Inflammatory macrophage treated with lipopolysaccharide for 1 hour (primary cell): ENCODE data around the gene RHBG.

ENCODE experiments used
- DNase-seq, 2 donors: peaks; one replicate each; pipeline ENCODE4 v3.0.0-alpha.2; 2020 to 2022

RHBG gene

DNA sequence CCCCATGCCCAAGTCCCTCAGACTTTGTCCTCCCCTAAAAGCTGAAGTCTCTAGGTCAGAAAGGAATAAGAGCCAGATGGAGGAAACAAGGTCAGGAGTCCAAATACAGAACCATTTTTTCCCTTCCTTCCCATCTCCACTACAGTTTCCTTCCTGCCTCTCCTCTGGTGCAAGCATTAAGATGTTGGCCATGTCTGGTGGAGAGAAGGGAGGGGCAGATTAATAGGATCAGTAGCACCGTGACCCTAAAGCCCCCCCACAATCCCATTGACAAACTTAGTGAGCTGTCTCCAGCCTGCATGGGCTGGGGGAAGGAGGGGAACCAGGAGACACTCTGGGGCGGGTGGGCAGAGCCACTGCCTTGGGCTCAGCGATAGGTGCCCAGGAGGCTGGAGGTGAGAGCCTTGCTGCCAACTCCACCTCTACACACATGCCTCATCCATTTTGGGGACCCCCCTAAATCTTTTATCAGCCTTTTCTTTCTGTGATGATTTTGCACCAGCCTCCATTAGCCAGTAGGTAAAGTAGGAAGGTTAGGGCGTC lies 59.8 kb downstream of the RHBG start:
- DNase-seq = no peak

DNA sequence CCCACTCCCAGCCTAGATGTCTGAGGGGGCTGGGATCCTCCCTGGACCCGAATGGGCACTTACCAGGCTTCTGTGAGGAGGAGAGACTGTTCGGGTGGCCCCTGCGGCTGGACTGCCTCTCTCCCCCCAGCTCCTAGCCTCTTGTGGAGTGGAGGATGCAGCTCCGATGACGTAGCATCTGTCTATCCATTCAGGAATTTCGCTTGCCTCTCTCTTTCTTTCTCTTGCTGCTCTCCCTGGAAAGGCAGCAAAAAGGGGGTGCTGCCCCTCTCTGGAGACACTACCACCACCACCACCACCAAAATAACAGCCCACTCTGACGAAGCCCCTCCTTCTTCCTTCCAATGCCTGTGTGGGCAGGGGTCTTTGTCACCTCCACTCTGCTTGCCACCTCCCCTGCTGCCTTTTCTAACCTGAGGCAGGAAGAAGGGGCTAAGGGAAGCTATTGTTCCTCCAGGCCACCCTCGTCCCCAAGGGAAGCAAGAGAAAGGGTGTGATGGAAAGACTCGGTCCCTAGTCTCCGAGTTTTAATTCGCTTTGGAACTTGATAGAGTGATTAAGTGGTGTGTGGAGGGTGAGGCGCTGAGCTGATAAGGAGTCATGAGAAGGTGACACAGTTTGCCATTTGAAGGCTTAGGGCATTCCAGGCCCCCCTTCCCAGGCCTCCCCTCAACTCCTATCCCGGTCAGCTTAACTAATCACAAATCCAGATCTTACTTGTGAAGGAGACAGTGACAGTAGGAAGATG lies 60.5 kb downstream of the RHBG start:
- DNase-seq = no peak

DNA sequence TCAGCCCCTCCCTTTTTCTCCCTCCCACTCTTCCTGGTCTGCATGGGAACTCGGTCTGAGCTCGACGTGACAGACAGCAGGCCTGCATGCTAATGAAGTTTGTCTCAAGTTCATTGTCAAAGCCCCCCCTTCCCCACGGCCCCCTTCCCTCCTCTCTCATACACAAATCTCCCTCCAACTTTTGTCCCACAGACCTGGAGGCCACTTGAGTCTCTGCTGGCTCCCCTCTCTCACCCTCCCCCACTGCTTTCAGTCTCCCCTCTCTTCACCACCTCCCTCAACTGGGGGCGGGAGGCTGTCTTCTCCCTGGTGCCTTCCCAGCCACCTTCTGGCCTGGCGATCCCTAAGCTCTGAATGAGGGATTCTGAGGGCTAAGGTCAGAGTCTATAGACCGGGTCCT lies 61.3 kb downstream of the RHBG start:
- no peak for DNase-seq

DNA sequence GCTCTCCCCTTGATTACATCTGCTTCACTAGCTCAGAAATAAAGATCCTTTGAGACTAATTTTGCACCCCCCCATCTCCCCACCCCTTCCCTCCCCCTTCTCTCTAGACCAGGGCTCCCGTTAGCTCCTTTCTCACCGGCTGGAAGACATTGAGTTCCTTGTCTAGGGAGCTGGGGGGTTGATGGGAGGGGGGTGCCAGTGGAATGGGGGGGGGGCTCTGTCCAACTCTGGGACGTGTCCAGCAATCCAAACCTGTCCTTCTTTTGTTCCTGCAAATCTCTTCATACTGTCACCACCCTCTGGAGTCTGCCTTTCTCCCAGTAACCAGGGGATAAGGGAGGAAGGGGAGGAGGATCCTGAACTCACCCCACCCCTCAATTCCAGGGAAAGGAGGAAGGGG lies 61.9 kb downstream of the RHBG start:
- DNase-seq = no peak

DNA sequence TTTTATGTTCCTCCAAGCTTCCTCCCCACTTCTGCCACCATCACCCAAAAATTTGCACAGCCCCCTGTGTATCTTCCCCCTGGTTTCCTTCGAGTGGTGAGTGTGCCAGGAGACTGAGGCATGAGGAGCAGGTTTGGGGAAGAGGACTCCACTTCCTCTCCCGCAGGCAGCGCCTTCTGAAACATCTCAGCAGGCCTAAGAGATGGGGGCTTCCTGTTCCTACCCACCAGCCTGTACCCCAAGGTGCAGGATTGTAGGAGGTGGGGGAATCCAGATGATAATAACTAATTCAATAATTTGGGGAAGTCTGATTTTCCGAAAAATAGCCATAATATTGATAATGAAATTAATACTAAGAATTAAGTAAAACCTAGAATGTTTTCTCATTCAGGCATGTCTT lies 62.4 kb downstream of the RHBG start:
- no peak for DNase-seq

DNA sequence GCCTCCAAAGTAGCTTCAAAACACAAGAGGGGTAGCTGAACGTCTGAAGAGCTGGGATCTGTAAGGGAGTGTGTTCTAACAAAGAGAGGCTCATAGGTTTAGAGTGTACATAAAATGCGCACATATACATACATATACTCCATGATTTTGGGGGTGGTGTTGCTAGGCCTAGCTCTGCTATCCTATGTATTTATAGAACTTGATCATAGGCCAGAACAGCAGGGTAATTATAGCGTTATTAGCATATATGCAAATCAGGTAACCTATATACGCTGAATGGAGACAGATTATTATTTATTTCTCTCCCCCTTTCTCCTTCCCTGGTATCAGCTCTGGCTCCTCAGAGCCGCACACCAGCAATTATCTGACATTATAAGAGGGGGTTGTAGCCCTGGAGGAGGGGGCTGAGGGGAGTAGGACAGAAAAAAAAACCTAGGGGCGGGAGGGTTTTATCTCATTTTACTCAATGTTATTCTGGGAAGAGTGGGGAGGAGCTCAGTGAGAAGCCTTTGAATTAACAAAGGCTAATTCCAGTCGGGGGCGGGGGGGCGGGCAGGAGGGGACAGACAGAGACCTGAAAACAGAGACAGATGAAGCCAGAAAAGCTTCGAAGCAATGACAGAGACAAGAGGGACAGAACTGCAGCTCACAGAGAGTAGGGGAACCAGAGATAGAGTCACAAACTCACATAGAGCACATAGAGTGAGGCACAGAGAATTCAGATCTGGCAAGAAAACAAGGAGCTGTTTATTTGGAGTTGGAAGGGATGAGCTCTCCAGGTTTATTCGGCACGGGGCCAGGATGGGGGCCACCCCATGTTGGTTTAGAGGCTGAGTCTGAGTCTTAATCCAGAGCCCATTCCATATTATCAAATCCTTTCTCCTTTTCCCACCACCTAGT lies 63.0 kb downstream of the RHBG start:
- DNase-seq = no peak

DNA sequence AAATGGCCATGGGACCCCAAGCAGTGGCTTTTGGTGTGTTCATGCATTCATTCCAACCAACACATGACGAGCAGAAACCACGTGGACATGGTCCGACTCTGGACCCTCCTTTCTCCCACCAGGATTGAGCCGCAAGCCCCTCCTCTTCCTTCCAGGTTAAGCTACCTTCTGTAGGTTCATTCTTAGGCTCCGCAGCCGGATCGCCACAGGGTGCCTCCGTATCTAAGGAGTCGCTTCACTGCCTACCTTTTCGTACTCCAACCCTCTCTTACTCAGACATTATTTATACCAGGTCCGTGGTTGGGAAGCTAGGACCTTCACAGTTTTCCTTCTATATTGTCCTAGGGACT lies 63.6 kb downstream of the RHBG start:
- no peak for DNase-seq

DNA sequence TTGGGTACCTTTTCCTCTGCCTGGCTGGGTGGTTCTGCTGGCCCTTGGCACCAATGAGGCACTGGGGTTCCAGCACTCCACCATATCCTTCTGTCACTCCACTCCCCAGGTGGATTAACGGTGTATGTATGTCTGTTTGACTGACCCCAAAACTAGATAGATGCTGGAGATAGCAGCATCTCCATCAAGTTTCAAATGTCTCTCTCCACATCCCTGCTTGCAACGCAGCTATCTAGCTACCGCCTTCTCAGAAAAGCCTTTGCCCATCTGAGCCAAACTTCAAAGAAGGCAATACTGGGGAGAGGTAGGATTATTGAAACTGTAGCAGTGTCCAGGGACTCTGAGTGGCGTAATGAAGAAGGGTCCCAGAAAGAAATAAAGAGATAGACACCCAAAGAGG lies 64.0 kb downstream of the RHBG start:
- DNase-seq = no peak

DNA sequence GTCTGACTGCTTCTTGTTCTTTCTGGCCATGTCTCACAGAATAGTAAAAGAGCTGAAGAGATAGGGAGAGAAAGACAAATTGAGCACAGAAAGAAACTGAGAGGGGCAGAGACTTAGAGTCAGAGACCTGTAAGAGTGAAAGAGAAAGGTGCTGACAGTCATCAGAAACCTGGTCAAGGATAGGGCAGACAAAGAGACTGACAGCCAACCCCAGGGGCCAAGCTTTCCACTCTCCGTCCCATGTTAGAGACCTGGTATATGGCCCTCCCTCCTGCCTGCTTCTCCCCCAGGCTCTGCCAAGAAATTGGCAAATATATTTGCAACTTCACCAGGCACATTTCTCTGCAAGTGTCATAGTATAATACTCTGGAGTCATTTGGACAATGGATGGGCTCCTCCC lies 64.6 kb downstream of the RHBG start:
- no peak for DNase-seq
